Small intestine (tissue), 7 donors: Measurements from ENCODE around the gene MAP2K7. TPM values are rescaled to one million over a fixed set of nuclear protein-coding genes. Genes with fewer than 3 reads are reported as not detected.

ENCODE experiments used
- DNase-seq, 2 donors: peaks; one replicate each; pipeline versions ENCODE4 v3.0.0 to v3.0.0-alpha.2; 2013
- FAIRE-seq: peaks from 2 replicates; lab custom pipeline; 2012; peaks lifted over from hg19 to GRCh38; lab: Jason Lieb, UNC
- H3K27ac ChIP-seq, 3 donors: one replicate each; pipeline ENCODE4 v1.5.1; 2013; ENCODE audit warnings: low read length in 2 of 3, mild to moderate bottlenecking in 2 of 3, control low read depth in 1 of 3, inconsistent platforms in 1 of 3, low read depth in 1 of 3, moderate library complexity in 1 of 3
- H3K27me3 ChIP-seq, 3 donors: one replicate each; pipeline ENCODE4 v1.6.1; 2013; ENCODE audit warnings: low read length in 3 of 3, inconsistent platforms in 1 of 3; ENCODE audit not compliant: control insufficient read depth in 3 of 3, insufficient read depth in 3 of 3
- H3K36me3 ChIP-seq, 3 donors: one replicate each; pipeline ENCODE4 v1.6.1; 2013; ENCODE audit warnings: low read length in 3 of 3, inconsistent platforms in 1 of 3, low read depth in 1 of 3, mild to moderate bottlenecking in 1 of 3, moderate library complexity in 1 of 3; ENCODE audit not compliant: control insufficient read depth in 3 of 3, insufficient read depth in 2 of 3
- H3K4me1 ChIP-seq, 3 donors: one replicate each; pipeline ENCODE4 v1.6.1; 2013; ENCODE audit warnings: low read length in 2 of 3, inconsistent platforms in 1 of 3, low read depth in 1 of 3, mild to moderate bottlenecking in 1 of 3, moderate library complexity in 1 of 3; ENCODE audit not compliant: control insufficient read depth in 3 of 3, insufficient read depth in 2 of 3
- H3K4me3 ChIP-seq, 3 donors: one replicate each; pipeline ENCODE4 v1.5.1; 2013; ENCODE audit warnings: low read length in 3 of 3, control low read depth in 1 of 3, inconsistent platforms in 1 of 3, low read depth in 1 of 3, mild to moderate bottlenecking in 1 of 3, moderate library complexity in 1 of 3
- H3K9me3 ChIP-seq, 2 donors: one replicate each; pipeline ENCODE4 v1.6.1; 2013; ENCODE audit warnings: low read depth in 1 of 2, low read length in 1 of 2; ENCODE audit not compliant: control insufficient read depth in 2 of 2, insufficient read depth in 1 of 2
- WGBS, 3 donors: extraction: QIAGEN DNeasy Blood & Tissue Kit; methylation state at CpG; one replicate each; pipeline ENCODE4 v1.1.7; 2013; 5-methylcytosine and 5-hydroxymethylcytosine counted together
- polyA plus RNA-seq, 4 donors: library from polyadenylated mRNA; stranded (reverse) in 3 of 4; unstranded in 1 of 4; fragments of 200-250 nt in 3 of 4; fragments of 120-200 nt in 1 of 4; gene quantifications; one replicate each; pipeline versions ENCODE4 v1.2.1 to v1.2.3, GENCODE V29; 2013
- donor health status: healthy with polysubstance abuse.
- donor health status: control.
- donor health status: control.
- donor health status: Bipolar disorder and iron deficiency.
- donor health status: healthy.

Gene MAP2K7
- polyA plus RNA-seq, 4 donors = 17.3 to 27.5 (median 21.6) TPM

DNA sequence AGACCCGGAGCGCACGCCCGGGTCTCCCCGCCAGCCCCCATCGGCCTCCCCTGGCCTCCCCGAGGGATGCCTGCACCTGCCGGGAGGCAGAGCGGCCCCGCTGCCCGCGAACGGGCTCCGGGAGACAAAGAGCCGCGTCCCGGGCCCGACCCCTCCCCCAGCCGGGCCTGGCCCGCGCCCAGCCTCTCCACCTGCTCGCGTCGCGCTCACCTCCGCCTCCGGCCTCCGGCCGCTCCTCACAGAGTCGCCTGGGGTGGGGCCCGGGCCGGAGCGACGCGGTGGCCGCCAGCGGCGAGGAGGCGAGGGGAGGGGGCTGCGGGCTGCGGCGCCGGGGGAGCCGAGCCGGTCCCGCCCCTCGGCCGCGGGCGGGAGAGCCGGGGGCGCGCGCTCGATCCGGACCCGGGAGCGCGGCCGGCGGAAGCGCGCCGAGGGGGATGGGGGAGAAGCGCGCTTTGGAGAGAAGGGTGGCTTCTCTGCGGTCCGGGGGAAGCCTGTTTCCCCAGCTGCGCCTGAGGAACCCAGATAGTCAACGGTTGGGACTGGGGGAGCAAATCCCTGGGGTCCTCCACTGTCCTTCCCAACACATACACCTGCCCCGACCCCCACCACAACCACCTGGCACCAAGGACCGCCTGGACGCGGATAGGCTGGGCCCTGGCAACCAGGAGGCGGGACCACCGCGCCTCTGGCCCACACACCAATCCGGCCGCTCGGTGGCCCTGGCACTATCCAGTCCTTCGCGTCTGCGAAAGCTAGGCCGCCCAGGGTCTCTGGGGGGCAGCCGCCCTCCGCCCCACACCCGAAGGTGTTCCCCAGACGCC, 29.4 kb upstream of the MAP2K7 start, which contains the start of gene PRR36:
Gene PRR36, minus strand, starts transcription at position 315 of the 821 bp plus-strand sequence. CDS start 701 bp downstream, outside the sequence.
- Histone ChIP-seq H3K4me1 (peaks cover 0 to 15% (median 0%) of the 10 kb centered on the region in 3 donors), H3K36me3 (no peaks in the 10 kb centered on the region), H3K9me3 (peaks cover 0 to 2% of the 10 kb centered on the region in 2 donors), H3K27me3 (peaks cover 7 to 39% (median 12%) of the 10 kb centered on the region in 3 donors), H3K27ac (no peak within 1 kb of the TSS), H3K4me3 (peak within 1 kb of the TSS in 2 of 3 donors; percentile 20 to 30)
- 2 to 3% (median 2%) methylated on average over 59 to 88 of the region's 88 CpGs for WGBS, 3 donors
- FAIRE-seq (no peak), DNase-seq (peak in 1 of 2 donors; percentile 54)

DNA sequence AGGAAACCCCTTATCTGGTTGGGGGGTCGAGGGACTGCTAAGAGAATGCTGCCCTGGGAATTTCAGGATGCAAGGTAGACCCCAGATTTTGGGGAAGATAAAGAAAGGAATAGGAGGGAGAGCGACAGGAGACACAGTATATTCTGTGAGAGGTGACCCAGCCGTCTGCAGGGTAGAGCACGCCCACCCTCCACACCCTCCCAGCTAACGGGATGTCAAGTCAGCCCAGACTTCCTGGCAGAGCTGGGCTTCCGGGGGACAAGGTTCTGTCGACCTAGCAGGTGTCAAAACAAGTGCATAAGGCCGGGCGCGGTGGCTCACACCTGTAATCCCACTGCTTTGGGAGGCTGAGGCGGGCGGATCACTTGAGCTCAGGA, 28.8 kb upstream of the MAP2K7 start:
- 27 to 36% (median 29%) methylated on average over 12 of the region's 12 CpGs for WGBS, 3 donors
- peaks cover 0 to 2% of the 10 kb centered on the region in 2 donors for H3K9me3 ChIP-seq
- H3K27me3 ChIP-seq = peaks cover 7 to 39% (median 12%) of the 10 kb centered on the region in 3 donors
- H3K27ac ChIP-seq = no peak overlapping the region
- H3K4me1 ChIP-seq = peaks cover 0 to 15% (median 0%) of the 10 kb centered on the region in 3 donors
- FAIRE-seq (no peak), DNase-seq (no peak)
- H3K36me3 ChIP-seq = no peaks in the 10 kb centered on the region
- H3K4me3 ChIP-seq = peak overlapping the region in 1 of 3 donors; percentile 30

DNA sequence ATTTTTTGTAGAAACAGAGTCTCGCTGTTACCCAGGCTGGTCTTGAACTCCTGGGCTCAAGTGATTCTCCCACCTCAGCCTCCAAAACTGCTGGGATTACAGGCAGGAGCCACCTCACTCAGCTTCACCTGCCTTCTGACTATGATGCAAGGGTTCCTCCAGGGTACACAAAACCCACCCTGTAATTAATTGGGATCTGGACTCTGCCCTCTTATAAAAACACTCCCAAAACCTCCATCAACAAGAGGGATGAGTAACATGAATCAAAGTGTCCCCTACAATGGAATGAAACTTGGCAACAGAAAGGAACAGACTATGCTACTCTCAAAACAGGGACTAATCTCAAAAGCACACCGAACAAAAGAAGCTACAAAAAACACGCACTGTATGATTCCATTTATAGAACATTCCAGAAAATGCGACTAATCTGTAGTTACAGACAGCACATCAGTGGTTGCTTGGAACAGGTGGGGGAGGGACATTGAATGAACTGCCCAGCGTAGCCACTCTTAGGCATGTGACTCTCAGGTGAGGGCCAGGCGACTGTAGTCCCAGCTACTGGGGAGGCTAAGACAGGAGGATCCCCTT, 26.3 kb upstream of the MAP2K7 start:
- H3K4me3 ChIP-seq = no peak overlapping the region
- H3K27me3 ChIP-seq = peaks cover 7 to 34% (median 12%) of the 10 kb centered on the region in 3 donors
- H3K36me3 ChIP-seq = no peaks in the 10 kb centered on the region
- H3K9me3 ChIP-seq = no peaks in the 10 kb centered on the region
- WGBS, 3 donors = 66 to 79% (median 71%) methylated on average over 6 of the region's 6 CpGs
- no peak overlapping the region for H3K27ac ChIP-seq
- peaks cover 0 to 6% (median 0%) of the 10 kb centered on the region in 3 donors for H3K4me1 ChIP-seq
- FAIRE-seq (no peak), DNase-seq (no peak)

- no peaks in the 10 kb centered on the region for H3K9me3 ChIP-seq
- H3K27me3 ChIP-seq = peaks cover 3 to 19% (median 7%) of the 10 kb centered on the region in 3 donors
- no peak for DNase-seq
- H3K4me3 ChIP-seq = no peak overlapping the region
- H3K4me1 ChIP-seq = peaks cover 0 to 6% (median 0%) of the 10 kb centered on the region in 3 donors
- no peaks in the 10 kb centered on the region for H3K36me3 ChIP-seq
- WGBS, 3 donors = 66 to 77% (median 70%) methylated on average over 17 to 18 of the region's 18 CpGs
- FAIRE-seq = no peak
- H3K27ac ChIP-seq = no peak overlapping the region
Measured at GRCh38 chr19:7879111-7879807, 24.4 kb upstream of the MAP2K7 start.

DNA sequence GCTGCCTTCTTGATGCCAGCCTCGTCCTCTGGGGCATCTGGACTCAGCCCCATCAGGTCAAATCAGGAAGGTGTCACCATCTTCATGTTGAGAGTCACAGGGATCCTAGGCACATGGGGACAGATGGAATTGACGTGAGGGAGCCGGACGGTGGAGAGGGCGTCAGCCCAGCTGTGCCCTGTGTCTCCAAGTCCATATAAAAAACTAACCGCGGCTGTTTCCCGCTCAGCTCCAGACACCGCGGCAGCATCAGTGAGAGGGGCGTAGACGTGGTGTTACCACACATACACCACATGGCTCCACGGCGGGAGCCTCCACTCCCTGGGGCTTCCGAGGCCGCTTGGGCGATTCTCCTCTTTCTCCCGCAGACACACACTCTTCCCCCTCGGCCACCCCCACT, 23.8 kb upstream of the MAP2K7 start:
- no peak for DNase-seq
- Histone ChIP-seq H3K36me3 (no peaks in the 10 kb centered on the region), H3K4me1 (peaks cover 0 to under 1% (median 0%) of the 10 kb centered on the region in 3 donors), H3K27me3 (peaks cover 0 to 14% (median 2%) of the 10 kb centered on the region in 3 donors), H3K4me3 (no peak overlapping the region), H3K9me3 (no peaks in the 10 kb centered on the region), H3K27ac (no peak overlapping the region)
- FAIRE-seq = no peak
- WGBS, 3 donors = 87 to 92% (median 89%) methylated on average over 19 of the region's 19 CpGs

DNA sequence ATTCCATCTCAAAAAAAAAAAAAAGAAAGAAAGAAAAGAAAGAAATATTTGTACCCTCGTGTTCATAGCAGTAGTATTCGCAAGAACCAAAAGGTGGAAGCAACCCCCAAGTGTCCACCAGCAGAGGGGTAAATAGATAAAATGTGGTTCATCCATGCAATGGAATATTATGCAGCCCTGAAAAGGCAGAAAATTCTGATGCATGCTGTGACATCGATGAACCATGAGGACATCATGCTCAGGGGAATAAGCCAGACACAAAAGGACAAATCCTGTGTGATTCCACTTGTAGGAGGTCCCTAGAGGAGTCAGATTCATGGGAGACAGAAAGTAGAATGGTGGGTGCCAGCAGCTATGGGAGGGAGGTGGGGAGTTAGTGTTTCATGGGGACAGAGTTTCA, 21.8 kb upstream of the MAP2K7 start:
- DNase-seq = no peak
- WGBS, 3 donors = 92 to 96% (median 93%) methylated on average over 3 of the region's 3 CpGs
- no peaks in the 10 kb centered on the region for H3K9me3 ChIP-seq
- peaks cover 0 to 5% (median 0%) of the 10 kb centered on the region in 3 donors for H3K27me3 ChIP-seq
- no peaks in the 10 kb centered on the region for H3K4me1 ChIP-seq
- H3K27ac ChIP-seq = no peak overlapping the region
- H3K4me3 ChIP-seq = no peak overlapping the region
- FAIRE-seq = no peak
- no peaks in the 10 kb centered on the region for H3K36me3 ChIP-seq

DNA sequence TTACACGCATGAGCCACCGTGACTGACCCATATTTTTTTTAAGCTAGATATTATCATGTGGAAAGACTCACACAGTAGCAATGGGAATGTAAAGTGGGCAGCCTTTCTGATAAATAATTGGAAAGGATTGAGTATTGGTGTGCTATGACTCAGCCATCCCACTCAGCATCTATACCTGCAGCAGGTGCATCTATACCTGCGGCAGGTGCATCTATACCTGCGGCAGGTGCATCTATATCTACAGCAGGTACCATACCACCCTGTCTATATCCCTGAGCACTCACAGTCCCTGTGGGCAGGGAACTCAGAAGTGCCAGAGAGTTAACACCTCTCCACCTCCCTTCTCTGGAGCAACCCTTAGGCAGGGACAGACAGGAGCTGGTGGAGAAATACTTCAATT, 20.6 kb upstream of the MAP2K7 start:
- Histone ChIP-seq H3K4me1 (peaks cover 0 to 7% (median 0%) of the 10 kb centered on the region in 3 donors), H3K27me3 (peaks cover 0 to 9% (median 0%) of the 10 kb centered on the region in 3 donors), H3K4me3 (no peak overlapping the region), H3K27ac (no peak overlapping the region), H3K9me3 (no peaks in the 10 kb centered on the region), H3K36me3 (no peaks in the 10 kb centered on the region)
- DNase-seq = no peak
- FAIRE-seq = no peak
- 52 to 85% (median 62%) methylated on average over 4 of the region's 4 CpGs for WGBS, 3 donors
